Transverse colon (tissue), 4 donors: ENCODE results near the gene WDR64. TPM values are rescaled to one million over a fixed set of nuclear protein-coding genes. Genes with fewer than 3 reads are reported as not detected.

Source experiments
- DNase-seq: peaks from one replicate; pipeline ENCODE4 v3.0.0-alpha.2; 2019
- H3K27ac ChIP-seq, 4 donors: fragments of 200-600 bp; sonication (generic); 2 replicates each; pipeline ENCODE4 v1.5.1; 2016 to 2018; ENCODE audit warnings: inconsistent platforms in 4 of 4
- H3K27me3 ChIP-seq: fragments of 200-600 bp; sonication (generic); 2 replicates; pipeline ENCODE4 v1.5.1; 2017; ENCODE audit warnings: inconsistent platforms
- H3K36me3 ChIP-seq, 4 donors: fragments of 200-600 bp; sonication (generic); 2 replicates each; pipeline ENCODE4 v1.5.1; 2017 to 2019; ENCODE audit warnings: inconsistent platforms in 4 of 4
- H3K4me1 ChIP-seq, 4 donors: fragments of 200-600 bp; sonication (generic); 2 replicates each; pipeline ENCODE4 v1.5.1; 2017 to 2020; ENCODE audit warnings: inconsistent platforms in 4 of 4
- H3K4me3 ChIP-seq, 4 donors: fragments of 200-600 bp; sonication (generic); 1 replicate in 1 of 4; 2 replicates in 3 of 4; pipeline versions ENCODE4 v1.5.1 to v1.6.1; 2017 to 2019; ENCODE audit warnings: inconsistent platforms in 4 of 4
- H3K9me3 ChIP-seq, 2 donors: fragments of 200-600 bp; sonication (generic); 2 replicates each; pipeline ENCODE4 v1.5.1; 2017 to 2019; ENCODE audit warnings: inconsistent platforms in 2 of 2
- CTCF ChIP-seq, 5 experiments: fragments of 200-600 bp in 3 of 5; fragments of 450-650 bp in 2 of 5; sonication (generic) in 3 of 5; IDR thresholded peaks; 1 replicate in 2 of 5; 2 replicates in 3 of 5; pipeline ENCODE4 v1.5.1; 2016 to 2017; ENCODE audit warnings: antibody characterized with exemption in 5 of 5, inconsistent platforms in 3 of 5, mild to moderate bottlenecking in 2 of 5, moderate library complexity in 1 of 5
- EP300 ChIP-seq: sonication (generic); formaldehyde crosslinking; IDR thresholded peaks from one replicate; pipeline ENCODE4 v1.6.1; 2017; ENCODE audit warnings: antibody characterized with exemption, low read depth
- POLR2A ChIP-seq: fragments of 450-650 bp; IDR thresholded peaks from one replicate; pipeline ENCODE4 v1.6.1; 2016; ENCODE audit warnings: antibody characterized with exemption, mild to moderate bottlenecking, moderate library complexity
- POLR2AphosphoS5 ChIP-seq, 3 donors: sonication (generic); formaldehyde crosslinking; IDR thresholded peaks; one replicate each; pipeline ENCODE4 v1.6.1; 2016; ENCODE audit warnings: antibody characterized with exemption in 3 of 3
- WGBS, 2 donors: methylation state at CpG; one replicate each; pipeline ENCODE4 v1.1.5; 2018; ENCODE audit warnings: low coverage in 1 of 2; 5-methylcytosine and 5-hydroxymethylcytosine counted together
- in situ Hi-C, 4 donors: fragments of 200-750 bp; cut with MboI; loops; one replicate each; pipeline versions ENCODE4 v1.15.0 to v1.15.1; 2017; ENCODE audit warnings: low sequenced_read_pairs in 3 of 4, low pct_ligation_motif_present in 1 of 4, low pct_unique_long_range_greater_than_20kb in 1 of 4
- intact Hi-C: fragments of 100-400 bp; cut with DNase I; formaldehyde crosslinking; loops from one replicate; pipeline ENCODE4 v1.15.1; 2023; ENCODE audit warnings: low total_unique reads
- total RNA-seq, 4 donors: library from RNA; depleted of rRNA; stranded (reverse); fragments of >200 nt; gene quantifications; one replicate each; pipeline ENCODE4 v1.1.0, GENCODE V29; 2016

WDR64 gene
- total RNA-seq, 4 donors from 2014 or later: not detected

DNA sequence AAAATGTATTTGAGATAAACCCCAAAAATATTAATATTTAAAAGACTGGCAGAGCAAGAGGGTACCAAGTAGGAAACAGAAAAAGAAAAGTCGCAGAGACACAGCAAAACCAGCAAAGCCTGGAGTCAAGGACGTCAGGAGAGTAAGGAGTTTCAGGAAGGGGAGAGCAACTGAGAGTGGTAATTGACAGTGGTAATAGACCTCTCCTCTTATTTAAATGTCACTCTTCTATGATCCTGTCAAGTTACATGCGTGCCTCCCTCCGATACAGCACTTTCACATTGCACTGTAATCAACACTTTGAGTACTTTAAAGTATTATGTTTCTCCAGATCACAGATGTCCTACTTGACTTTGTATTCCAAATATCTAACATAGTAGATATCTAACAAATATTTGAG is 113.3 kb downstream of the WDR64 start:
- Histone ChIP-seq H3K9me3 (no peaks in the 10 kb centered on the region), H3K36me3 (no peaks in the 10 kb centered on the region), H3K27ac (no peak overlapping the region), H3K4me1 (no peaks in the 10 kb centered on the region), H3K27me3 (no peaks in the 10 kb centered on the region), H3K4me3 (no peak overlapping the region)
- 73 to 77% methylated on average over 4 of the region's 4 CpGs for WGBS, 2 donors
- in situ Hi-C loops: no loop called here
- TF ChIP-seq POLR2AphosphoS5 (IDR thresholded peaks at IDR 0.05) (no peak), CTCF (IDR thresholded peaks at IDR 0.05) (no peak), EP300 (no peak), POLR2A (no peak)
- intact Hi-C loops: no loop called here
- no peak for DNase-seq

DNA sequence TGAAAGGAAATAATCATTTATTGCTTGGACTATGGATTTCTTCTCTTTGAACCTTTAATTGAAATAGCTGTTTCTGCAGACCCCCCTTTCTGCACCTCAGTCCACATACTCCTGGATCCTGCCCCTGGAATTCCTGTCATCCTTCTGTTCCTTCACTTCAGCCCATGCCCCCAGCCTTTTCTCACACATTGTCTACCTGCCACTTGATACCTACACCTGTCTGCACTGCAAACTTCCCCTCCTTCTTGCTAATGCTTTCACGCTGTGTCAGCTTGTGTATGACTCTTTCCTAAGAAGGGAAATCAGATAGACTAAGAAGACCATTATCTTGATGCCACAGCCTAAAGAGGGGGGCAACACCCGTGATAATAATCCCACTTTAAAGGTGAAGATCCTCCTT is 115.7 kb downstream of the WDR64 start:
- no peaks in the 10 kb centered on the region for H3K4me1 ChIP-seq
- in situ Hi-C loops: no loop called here
- H3K36me3 ChIP-seq: no peaks in the 10 kb centered on the region
- DNase-seq: no peak
- intact Hi-C loops: no loop called here
- H3K4me3 ChIP-seq: no peak overlapping the region
- H3K9me3 ChIP-seq: no peaks in the 10 kb centered on the region
- H3K27ac ChIP-seq: no peak overlapping the region
- WGBS, 2 donors: 45 to 47% methylated on average over 2 of the region's 2 CpGs
- TF ChIP-seq CTCF (IDR thresholded peaks at IDR 0.05) (no peak), POLR2AphosphoS5 (IDR thresholded peaks at IDR 0.05) (no peak), EP300 (no peak), POLR2A (no peak)
- no peaks in the 10 kb centered on the region for H3K27me3 ChIP-seq

DNA sequence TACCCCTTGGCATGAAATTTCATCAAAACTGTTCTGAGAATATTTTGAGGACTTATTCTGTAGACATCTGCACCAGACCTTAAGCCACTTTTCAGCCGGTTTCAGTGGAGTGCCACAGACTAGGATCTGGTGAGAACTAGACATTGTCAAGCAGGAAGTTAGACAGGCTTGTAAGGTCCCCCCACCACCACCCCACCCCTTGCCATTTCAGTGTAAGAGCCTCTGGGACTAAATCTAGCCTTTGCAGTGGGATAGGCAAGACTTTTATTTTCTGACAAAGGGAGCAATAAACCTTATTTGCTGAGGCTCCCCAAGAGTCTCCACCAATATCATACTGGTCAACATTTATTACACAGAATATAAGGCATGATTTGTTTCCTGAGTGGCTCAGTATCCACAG is 118.0 kb downstream of the WDR64 start:
- Histone ChIP-seq H3K27ac (no peak overlapping the region), H3K9me3 (no peaks in the 10 kb centered on the region), H3K27me3 (no peaks in the 10 kb centered on the region), H3K4me1 (no peaks in the 10 kb centered on the region), H3K4me3 (no peak overlapping the region), H3K36me3 (no peaks in the 10 kb centered on the region)
- intact Hi-C loops: no loop called here
- no peak for TF ChIP-seq EP300
- no peak for TF ChIP-seq POLR2A
- TF ChIP-seq CTCF (IDR thresholded peaks at IDR 0.05): no peak
- no peak for TF ChIP-seq POLR2AphosphoS5 (IDR thresholded peaks at IDR 0.05)
- DNase-seq: no peak
- in situ Hi-C loops: no loop called here
- 0% methylated on average over 1 of the region's 1 CpG; no CpG with 5 or more reads in 1 of the 2 donors for WGBS, 2 donors

DNA sequence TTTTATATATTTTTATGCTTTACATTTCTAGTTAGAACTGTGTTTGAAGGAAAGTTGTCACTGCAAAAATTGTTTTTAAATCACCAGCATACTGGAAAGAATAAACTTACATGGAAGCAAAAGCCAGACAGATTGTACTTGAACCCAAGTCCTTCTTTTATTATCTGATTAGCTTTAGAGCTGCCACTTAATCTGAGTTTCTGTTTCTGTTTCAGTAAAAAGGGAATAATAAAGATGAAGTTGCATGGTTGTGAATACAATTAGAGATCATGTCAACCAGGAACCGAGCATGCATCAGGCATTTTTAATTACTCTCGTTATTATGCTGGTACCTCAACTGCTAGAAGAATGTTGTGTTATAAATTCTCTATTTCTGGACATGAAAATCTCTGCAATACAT is 119.0 kb downstream of the WDR64 start:
- Histone ChIP-seq H3K9me3 (no peaks in the 10 kb centered on the region), H3K27me3 (no peaks in the 10 kb centered on the region), H3K4me3 (no peak overlapping the region), H3K4me1 (no peaks in the 10 kb centered on the region), H3K36me3 (no peaks in the 10 kb centered on the region), H3K27ac (no peak overlapping the region)
- 50 to 60% methylated on average over 2 of the region's 2 CpGs for WGBS, 2 donors
- DNase-seq: no peak
- in situ Hi-C loops (no loop called here), intact Hi-C loops (no loop called here)
- TF ChIP-seq POLR2A (no peak), CTCF (IDR thresholded peaks at IDR 0.05) (no peak), POLR2AphosphoS5 (IDR thresholded peaks at IDR 0.05) (no peak), EP300 (no peak)
